Prostate gland (tissue), 2 donors: ENCODE results near the gene EFHD1.

ENCODE experiments used
- CTCF ChIP-seq, 4 experiments: fragments of 200-600 bp in 2 of 4; fragments of 450-650 bp in 2 of 4; sonication (generic) in 2 of 4; IDR thresholded peaks; 1 replicate in 3 of 4; 2 replicates in 1 of 4; pipeline ENCODE4 v1.5.1; 2016 to 2019; ENCODE audit warnings: antibody characterized with exemption in 4 of 4, mild to moderate bottlenecking in 2 of 4, moderate library complexity in 2 of 4
- POLR2A ChIP-seq: fragments of 450-650 bp; IDR thresholded peaks from one replicate; pipeline ENCODE4 v1.6.1; 2016; ENCODE audit warnings: antibody characterized with exemption, mild to moderate bottlenecking
- POLR2AphosphoS5 ChIP-seq: sonication (generic); formaldehyde crosslinking; IDR thresholded peaks from one replicate; pipeline ENCODE4 v1.6.1; 2017; ENCODE audit warnings: antibody characterized with exemption

GRCh38 chr2:232641153-232641848 is 7.9 kb downstream of the EFHD1 start:
- TF ChIP-seq CTCF (IDR thresholded peaks at IDR 0.05) = no peak
- no peak for TF ChIP-seq POLR2A
- TF ChIP-seq POLR2AphosphoS5 = no peak
